A673 (cell line): ENCODE measurements around the gene ERO1B.

ENCODE experiments used
- EZH2 ChIP-seq: fragments of 200-600 bp; sonication (generic); IDR thresholded peaks from 2 replicates; pipeline ENCODE4 v1.6.1; 2017; ENCODE audit warnings: borderline replicate concordance, low read depth, mild to moderate bottlenecking, mixed read lengths, antibody characterized with exemption, low read length; ENCODE audit not compliant: poor library complexity, severe bottlenecking
- TF ChIP-seq, protein P1 (sequence below): fragments of 300-800, 200-600 bp; sonication (generic); conservative IDR thresholded peaks from 2 replicates; pipeline ENCODE4 v1.5.1; 2017; ENCODE audit warnings: low read depth, mild to moderate bottlenecking, antibody characterized with exemption, low read length, moderate library complexity, mixed read lengths

DNA sequence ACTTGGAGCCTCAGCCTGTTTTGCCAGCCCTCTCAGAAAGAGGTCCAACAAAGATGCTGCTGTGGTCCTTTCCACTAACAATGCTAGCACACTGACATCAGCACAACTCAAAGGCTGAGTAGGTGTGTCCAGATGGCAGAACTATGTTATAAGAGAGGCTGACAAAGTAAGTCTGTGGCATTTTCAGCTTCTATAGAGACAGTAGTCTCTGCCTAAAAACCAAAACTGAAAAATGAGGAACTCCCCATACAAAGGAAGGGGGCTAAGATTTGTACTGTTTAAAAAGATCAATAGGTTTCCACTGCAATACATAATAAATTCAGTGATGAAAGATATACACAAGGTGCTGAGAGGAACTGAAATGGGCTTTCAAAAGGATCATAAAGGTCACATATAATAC lies 12.3 kb downstream of the ERO1B start:
- TF ChIP-seq, protein P1, sequence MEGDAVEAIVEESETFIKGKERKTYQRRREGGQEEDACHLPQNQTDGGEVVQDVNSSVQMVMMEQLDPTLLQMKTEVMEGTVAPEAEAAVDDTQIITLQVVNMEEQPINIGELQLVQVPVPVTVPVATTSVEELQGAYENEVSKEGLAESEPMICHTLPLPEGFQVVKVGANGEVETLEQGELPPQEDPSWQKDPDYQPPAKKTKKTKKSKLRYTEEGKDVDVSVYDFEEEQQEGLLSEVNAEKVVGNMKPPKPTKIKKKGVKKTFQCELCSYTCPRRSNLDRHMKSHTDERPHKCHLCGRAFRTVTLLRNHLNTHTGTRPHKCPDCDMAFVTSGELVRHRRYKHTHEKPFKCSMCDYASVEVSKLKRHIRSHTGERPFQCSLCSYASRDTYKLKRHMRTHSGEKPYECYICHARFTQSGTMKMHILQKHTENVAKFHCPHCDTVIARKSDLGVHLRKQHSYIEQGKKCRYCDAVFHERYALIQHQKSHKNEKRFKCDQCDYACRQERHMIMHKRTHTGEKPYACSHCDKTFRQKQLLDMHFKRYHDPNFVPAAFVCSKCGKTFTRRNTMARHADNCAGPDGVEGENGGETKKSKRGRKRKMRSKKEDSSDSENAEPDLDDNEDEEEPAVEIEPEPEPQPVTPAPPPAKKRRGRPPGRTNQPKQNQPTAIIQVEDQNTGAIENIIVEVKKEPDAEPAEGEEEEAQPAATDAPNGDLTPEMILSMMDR = no peak
- TF ChIP-seq EZH2 = no peak
